GM18511 (cell line): Measurements from ENCODE around the gene CCNY.
"Not testable (repeated sequence)": the region's sequence is repeated elsewhere in the genome, so short reads cannot be mapped to it uniquely, and the experiment has no call there.

Experiments used
- ATAC-seq: cut with Tn5 transposase; IDR thresholded peaks from one replicate; pipeline ENCODE4 v1.9.1; 2021; ENCODE audit warnings: mild to moderate bottlenecking, moderate library complexity; ENCODE audit not compliant: unreplicated experiment

CCNY gene

DNA sequence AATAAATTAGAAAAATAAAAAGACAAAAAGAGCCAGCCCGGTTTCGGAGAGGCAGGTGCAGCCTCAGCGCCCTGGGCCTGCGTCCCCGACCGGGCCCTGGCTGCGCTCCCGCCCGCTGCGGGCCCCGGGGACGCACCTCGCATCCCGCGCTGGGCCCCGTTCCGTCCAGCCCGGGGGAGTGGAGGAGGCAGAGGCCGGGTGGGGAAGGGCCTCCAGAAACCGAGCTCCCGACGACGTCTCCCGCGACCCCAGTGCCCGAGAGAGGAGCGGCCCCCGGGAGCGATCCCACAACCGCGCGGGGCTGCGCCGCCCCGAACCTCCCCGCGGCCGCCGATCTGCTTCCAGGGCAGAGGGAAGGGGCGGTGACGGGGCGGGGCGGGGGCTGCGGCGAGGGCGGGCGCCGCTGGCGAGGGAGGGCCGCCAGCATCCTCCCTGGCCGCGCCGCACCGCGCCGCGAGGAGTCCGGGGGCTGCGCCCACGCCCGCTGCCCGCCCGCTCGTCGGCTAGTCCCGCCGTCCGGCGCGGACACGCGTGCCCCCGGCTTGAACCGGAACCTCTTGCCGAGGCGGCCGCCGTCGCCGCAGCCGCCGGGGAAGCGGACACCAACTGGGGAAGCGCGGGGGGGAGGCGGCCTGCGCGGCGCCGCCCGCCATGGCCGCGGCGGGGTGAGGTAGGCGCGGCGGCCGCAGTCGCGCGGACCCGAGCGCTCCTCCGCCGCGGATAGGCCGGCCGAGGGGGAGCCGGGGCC lies at the start of gene CCNY:
Gene CCNY, plus strand, starts transcription at position 426 of the 748 bp plus-strand sequence. CDS start 545 bp downstream, outside the sequence.
- ATAC-seq, result peak; percentile 71

DNA sequence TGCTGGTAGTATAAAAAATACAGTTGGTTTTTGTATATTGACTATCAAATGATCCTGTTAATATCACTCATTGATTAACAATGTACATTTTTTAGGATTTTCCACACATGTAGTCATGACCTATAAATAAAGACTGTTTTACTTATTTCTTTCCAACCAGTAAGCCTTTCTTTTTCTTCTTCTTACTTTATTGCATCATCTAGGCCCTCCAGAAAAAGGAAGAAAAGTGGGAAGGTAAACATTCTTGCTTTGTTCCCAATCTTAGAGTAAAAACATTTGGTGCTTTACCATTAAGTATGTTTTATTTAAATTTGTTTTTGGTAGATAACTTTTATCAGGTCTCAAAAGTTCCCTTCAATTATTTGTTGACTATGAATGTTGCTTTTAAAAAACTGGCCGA lies 47.1 kb upstream of the CCNY start:
- no peak for ATAC-seq

DNA sequence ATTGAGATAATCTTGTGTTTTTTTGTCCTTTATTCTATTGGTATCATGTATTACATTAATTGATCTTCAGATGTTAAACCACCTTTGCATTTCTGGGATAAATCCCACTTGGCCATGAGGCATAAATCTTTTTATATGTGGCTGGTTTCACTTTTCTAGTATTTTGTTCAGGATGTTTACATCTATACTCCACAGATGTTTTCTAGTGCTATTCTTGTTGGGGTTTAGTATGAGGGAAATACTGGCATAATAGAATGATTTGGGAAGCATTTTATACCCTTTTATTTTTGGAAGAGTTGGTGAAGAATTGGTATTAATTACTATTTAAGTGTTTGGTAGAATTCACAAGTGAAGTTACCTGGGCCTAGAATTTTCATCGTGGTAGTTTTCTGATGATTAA lies 41.8 kb upstream of the CCNY start:
- ATAC-seq, result no peak

- no peak for ATAC-seq
Measured at GRCh38 chr10:35299016-35299415, 37.3 kb upstream of the CCNY start.

DNA sequence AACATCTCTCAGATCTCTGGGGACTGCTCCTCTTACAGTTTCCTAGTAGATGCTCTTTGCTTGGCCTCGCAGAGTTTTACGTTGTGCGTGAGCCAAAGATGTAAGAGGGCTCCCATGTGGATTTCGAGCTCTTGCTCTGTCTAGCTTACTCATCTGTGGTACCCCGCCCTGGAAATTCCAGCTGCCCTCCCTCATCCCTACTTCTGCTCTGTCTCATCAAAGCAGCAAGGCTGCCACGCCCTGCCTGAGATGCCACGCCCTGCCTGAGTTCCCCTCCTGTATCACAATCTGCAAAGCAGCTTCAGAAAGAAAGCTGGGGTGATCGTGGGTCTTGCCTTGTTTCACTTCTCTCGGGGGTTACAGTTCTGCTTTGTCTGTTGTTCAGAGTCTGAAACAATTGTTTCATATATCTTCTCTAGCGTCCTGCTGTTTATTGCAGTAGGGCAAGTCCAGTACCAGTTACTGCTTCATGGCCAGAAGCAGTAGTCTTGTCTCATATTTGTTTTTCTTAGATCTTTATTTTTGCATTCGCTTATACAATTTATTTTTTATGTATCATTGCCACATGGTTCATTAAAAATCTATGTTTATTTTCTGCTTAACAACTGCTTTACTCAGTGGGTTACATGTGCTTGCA lies 36.1 kb upstream of the CCNY start:
- ATAC-seq, result peak; percentile 99

DNA sequence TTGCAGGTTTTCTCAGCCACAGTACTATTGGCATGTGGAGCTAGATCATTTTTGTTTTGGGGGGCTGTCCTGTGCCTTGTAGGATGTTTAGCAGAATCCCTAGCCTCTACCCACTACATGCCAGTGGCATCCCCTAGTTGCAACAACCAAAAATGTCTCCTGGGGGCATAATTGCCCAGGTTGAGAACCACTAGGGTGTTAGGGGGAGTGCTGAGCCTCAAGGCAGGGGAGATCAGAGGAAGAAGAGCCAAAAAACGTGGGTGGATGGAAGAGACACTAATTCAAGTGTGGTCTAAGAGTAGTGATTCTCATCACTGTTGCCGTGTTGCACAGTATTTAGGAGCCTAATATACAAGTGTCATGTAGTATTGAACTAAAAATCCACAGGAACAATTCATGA lies 31.7 kb upstream of the CCNY start:
- no peak for ATAC-seq

DNA sequence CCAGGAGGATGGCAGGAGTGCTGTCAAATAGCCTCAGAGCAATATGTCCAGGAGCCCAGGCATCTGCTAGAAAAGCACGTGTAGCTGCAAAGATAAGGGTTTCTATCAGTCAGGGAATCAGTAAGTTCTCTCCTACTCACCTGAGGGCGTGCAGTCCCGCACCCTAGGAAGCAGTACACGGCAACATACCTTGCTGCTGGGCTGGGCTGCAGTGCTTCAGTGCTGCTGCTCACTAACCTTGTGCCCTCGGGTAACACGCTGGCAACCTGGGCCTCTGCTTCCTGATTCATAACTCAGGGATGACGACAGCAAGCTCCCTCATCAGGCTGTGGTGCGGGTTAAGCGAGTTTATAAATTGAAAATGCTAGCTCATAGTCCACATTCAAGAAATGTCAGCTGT lies 29.5 kb upstream of the CCNY start:
- no peak for ATAC-seq

DNA sequence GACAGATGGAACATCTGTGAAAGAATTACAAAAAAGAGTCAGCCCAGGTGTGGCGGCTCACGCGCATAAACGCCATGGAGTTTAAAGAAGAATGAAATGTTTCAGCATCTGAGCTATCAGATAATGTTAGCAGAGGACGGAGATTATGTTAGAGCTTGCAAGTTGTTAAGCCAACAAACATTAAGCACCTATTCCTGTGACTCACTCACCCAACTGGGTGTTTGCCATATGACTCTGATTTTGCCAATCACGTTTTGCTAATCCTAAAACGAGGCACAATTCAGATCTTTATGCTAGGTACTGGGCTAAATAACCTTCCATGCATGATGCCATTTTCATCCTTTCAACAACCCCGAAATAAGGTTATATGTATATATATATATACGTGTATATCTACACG lies 29.0 kb upstream of the CCNY start:
- ATAC-seq, result no peak

DNA sequence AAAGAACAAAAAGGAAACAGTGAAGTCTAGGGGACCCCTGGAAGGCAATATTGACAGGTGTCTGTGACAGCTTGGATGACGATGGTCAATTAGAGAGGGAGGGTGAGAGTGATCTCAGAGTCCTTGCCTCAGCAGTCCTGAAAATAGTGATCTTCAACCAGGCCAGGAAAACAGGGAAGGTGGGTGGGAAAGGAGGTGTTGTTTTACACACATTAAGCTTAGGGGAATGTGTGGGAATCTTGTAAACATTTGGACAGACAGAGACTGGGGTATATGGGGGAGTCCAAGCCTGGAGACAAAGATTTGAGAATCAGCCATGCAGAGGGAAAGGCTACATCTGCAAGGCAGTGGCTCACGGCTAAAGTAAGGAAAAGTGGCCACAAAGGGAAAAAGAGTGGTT lies 27.5 kb upstream of the CCNY start:
- no peak for ATAC-seq

GRCh38 chr10:35314142-35314541 lies 22.2 kb upstream of the CCNY start:
- ATAC-seq, result not testable (repeated sequence)

- ATAC-seq, result not testable (repeated sequence)
Measured at GRCh38 chr10:35315235-35315634, 21.1 kb upstream of the CCNY start.

DNA sequence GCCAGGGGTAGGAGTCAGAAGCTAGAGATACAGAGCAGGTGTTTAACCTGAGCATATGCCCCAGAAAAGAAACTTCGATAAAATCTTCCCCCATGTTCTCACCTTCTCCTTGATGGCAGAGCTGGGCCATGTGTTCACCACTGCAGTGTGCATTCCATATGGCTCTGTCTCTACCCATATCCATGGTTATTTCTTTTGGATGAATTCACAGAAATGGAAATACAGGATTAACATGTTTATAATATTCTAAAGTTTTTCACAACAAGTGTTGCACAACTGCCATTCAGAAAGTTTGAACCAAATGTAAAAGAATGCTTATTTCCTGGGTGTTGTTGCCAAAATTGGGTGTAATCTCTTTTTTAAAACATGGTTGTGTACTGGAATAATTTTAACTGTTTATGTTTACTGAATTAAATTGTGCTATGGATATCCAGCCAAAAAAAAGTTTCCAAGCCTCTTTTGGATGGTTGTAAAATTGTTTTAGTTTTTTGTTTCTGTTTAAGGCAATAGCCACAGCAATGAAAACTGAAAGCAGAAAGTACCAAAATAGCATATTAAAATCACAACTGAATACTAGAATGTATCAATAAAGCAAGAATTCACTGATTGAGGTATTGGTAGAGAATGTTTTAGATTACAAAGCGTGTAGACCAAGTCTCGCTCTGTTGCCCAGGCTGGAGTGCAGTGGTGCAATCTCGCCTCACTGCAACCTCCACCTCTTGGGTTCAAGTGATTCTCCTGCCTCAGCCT lies 19.9 kb upstream of the CCNY start:
- ATAC-seq, result peak; percentile 75

DNA sequence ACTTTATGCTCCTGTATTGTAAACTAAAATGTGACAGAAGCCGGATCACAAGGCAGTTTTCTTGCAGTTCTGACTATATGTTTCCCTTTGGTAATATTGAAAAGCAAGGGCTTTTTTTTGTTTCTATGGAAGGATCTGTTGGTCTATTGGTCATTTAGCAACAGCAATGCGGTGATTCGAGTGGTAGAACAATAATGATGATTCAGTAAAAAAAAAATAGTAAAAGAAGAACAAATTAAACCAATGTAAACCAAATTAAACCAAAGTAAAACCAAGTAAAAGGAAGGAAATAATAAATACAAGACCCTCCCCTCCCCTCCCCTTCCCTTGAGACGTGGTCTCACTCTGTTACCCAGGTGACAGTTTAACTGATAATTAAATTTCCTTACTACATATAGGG lies 17.8 kb upstream of the CCNY start:
- no peak for ATAC-seq

GRCh38 chr10:35320341-35320740 lies 16.0 kb upstream of the CCNY start:
- no peak for ATAC-seq

DNA sequence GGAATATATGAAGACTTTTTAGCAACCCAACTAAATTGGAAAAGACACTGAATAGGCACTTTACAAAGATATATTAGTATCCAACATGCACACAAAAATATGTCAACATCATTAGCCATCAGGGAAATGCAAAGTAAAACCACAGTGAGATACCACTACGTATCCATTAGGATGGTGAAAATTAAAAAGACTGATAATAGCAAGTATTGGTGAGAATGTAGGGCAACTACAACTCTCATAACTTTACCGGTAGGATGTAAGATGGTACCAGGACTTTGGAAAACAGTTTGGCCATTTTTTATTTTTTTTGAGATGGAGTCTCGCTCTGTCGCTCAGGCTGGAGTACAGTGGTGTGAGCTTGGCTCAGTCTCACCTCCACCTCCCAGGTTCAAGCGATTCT lies 13.7 kb upstream of the CCNY start:
- ATAC-seq, result no peak

GRCh38 chr10:35324196-35324595 lies 12.1 kb upstream of the CCNY start:
- no peak for ATAC-seq

DNA sequence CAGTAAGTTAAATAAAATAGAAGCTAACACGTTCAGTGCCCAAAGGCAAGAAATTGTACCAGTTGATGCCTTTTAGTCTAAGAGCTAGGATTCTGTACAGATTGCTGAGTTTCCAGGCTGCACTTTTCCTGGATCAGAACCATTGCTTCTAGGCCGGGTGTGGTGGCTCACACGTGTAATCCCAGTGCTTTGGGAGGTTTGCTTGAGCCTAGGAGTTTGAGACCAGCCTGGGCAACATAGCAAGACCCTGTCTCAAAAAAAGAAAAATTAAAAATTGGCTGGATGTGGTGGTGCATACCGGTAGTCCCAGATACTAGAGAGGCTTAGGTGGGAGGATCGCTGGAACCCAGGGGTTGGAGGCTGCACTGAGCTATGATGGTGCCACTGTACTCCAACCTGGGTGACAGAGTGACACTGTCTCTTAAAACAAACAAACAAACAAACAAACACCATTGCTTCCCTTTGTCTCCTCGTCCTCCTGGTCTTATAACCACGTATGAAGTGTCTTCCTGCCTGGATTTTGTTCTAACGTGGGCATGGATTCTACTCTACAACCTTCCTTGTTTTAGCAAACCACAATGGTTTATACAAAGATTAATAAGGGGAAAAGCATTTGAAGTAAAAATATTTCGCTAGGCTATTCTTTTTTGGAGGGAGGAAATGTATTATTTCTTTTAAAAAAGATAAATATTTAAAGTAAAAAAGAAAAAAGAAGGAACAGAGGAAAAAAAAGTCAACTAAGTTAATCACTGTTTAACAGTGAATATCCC lies 9.7 kb upstream of the CCNY start:
- ATAC-seq, result no peak

DNA sequence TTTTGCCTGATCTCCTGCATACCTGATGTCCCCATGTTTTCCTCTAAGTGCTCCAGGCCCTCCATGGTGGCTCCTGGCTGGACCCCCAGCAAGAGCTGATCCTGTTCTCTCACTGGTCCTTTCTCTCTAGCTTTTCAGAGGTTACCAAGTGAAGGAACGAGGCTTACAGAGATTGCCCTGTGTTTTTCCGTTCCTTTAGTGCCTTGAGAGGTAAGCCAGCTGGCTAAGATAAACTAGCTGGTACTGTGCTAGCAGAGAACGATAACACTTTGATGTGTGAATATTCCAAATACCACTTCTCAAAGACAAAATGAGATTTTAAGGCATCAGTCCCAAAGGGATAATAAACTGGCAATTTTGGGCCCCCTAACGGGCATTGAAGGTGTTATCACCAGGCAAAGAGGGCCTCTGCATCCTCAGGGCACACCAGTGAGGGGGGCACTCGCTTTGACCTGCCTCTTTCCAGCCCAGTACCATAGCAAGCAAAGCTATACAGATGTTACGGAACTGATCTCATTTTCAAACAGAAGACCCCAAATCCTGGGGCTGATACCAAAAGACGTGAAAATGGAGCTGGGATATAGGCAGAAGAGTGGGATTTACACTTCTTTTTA lies 8.4 kb upstream of the CCNY start:
- ATAC-seq, result no peak

DNA sequence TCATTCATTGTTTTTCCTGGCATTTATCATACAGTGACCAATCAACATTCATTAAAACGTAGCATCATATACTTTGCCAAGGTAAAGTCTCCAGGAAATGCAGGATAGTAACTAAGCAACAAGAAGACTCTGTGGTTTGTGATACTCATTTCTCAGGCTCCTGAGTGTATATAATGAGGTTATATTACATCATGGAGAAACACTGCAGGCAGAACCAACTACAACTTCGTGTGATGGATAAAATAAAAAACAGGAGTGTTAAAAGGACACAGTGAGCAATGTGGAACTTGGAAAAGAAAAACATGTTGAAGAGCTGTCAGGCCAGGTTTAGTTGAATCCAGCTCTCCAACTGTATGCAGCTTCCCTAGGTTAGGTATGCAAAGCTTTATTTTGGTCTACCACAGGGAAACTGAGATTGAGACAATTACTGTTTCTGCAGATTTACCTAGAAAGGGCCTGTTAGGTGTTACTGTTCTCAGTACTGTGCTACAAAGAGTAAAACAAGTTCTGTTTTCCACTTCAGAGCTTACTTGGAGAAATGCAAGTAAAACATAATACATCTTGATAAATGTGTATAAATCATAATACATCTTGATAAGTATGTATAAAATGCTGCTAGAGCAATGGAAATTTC lies 7.8 kb upstream of the CCNY start:
- no peak for ATAC-seq

- ATAC-seq, result no peak
Measured at GRCh38 chr10:35329520-35329919, 6.8 kb upstream of the CCNY start.
